ENCODE results near the gene UFD1. TPM values are rescaled to one million over a fixed set of nuclear protein-coding genes. Genes with fewer than 3 reads are reported as not detected.

The UFD1 gene
- total and polyA plus RNA-seq, 2 of the 13 experiments (the other 11 are each of a cell fraction or from before 2014, with no cell fraction given) = 47.9 to 51.1 TPM

DNA sequence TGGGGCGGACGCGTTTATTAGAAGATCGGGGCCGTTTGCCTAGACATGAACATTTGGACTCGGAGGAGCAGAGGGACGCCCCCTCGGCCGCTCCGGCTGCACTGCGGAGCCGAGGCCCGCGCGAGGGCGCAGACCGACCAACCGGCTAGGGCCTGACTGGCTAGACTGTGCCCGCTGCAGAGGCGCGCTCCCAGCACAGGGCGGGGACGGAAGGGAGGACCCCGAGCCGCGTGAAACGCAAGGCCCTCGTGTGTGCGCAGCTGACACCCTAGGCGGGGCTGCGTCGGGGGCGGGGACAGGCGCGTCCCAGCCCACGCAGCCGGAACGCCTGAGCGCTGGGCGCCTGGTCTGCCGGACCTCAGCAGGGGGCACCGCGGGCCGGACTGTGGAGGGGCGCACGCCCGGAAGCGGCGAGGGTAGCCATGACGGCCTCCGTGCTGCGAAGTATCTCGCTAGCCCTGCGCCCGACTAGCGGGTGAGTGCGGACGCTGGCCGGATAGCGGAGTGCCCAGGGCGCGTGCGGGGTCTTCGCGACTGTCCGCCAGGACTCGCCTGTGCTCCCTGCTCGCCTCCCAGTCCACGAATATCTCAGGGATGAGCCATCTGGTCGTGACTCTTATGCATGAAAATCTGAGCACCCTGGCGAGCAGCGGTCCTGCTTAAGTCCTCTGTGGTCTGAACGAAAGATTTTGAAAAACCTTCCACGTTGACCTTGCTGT, 46.7 kb downstream of the UFD1 start, which contains the start of gene MRPL40 (continued):
- TF ChIP-seq, protein P1, sequence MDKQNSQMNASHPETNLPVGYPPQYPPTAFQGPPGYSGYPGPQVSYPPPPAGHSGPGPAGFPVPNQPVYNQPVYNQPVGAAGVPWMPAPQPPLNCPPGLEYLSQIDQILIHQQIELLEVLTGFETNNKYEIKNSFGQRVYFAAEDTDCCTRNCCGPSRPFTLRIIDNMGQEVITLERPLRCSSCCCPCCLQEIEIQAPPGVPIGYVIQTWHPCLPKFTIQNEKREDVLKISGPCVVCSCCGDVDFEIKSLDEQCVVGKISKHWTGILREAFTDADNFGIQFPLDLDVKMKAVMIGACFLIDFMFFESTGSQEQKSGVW (CRISPR knock-in tag; IDR thresholded peaks at IDR 0.05; ENCODE audit: borderline replicate concordance) = no peak
- TF ChIP-seq MIER3 (CRISPR knock-in tag; IDR thresholded peaks at IDR 0.05; ENCODE audit: borderline replicate concordance) = peak; percentile 95; the same call in 1 of the 2 replicates
- no peak for TF ChIP-seq KLF11 (CRISPR knock-in tag; IDR thresholded peaks at IDR 0.05)
- 0 out of 2 replicates have a peak, but pooled peaks have one; percentile 14 for TF ChIP-seq DNMT3B (CRISPR knock-in tag; conservative IDR thresholded peaks at IDR 0.05)
- TF ChIP-seq CREB1 (IDR thresholded peaks at IDR 0.05) = peak; percentile 85
- peak; percentile 33; the same call in 1 of the 2 replicates for TF ChIP-seq CREB1 (CRISPR knock-in tag; IDR thresholded peaks at IDR 0.05)
- TF ChIP-seq SRY (CRISPR knock-in tag; IDR thresholded peaks at IDR 0.05) = peak; percentile 89; the same call in 1 of the 2 replicates
- TF ChIP-seq SUZ12 (IDR thresholded peaks at IDR 0.05; ENCODE audit: low read depth, low read length) = no peak
- peak; percentile 97 for TF ChIP-seq YEATS2 (CRISPR knock-in tag; IDR thresholded peaks at IDR 0.05; ENCODE audit: borderline replicate concordance)
- peak; percentile 82; the same call in 1 of the 2 replicates for TF ChIP-seq GPN1 (CRISPR knock-in tag; IDR thresholded peaks at IDR 0.05; ENCODE audit: borderline replicate concordance)
- TF ChIP-seq, protein P2, sequence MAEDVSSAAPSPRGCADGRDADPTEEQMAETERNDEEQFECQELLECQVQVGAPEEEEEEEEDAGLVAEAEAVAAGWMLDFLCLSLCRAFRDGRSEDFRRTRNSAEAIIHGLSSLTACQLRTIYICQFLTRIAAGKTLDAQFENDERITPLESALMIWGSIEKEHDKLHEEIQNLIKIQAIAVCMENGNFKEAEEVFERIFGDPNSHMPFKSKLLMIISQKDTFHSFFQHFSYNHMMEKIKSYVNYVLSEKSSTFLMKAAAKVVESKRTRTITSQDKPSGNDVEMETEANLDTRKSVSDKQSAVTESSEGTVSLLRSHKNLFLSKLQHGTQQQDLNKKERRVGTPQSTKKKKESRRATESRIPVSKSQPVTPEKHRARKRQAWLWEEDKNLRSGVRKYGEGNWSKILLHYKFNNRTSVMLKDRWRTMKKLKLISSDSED (CRISPR knock-in tag; IDR thresholded peaks at IDR 0.05) = no peak
- TF ChIP-seq, protein P3, sequence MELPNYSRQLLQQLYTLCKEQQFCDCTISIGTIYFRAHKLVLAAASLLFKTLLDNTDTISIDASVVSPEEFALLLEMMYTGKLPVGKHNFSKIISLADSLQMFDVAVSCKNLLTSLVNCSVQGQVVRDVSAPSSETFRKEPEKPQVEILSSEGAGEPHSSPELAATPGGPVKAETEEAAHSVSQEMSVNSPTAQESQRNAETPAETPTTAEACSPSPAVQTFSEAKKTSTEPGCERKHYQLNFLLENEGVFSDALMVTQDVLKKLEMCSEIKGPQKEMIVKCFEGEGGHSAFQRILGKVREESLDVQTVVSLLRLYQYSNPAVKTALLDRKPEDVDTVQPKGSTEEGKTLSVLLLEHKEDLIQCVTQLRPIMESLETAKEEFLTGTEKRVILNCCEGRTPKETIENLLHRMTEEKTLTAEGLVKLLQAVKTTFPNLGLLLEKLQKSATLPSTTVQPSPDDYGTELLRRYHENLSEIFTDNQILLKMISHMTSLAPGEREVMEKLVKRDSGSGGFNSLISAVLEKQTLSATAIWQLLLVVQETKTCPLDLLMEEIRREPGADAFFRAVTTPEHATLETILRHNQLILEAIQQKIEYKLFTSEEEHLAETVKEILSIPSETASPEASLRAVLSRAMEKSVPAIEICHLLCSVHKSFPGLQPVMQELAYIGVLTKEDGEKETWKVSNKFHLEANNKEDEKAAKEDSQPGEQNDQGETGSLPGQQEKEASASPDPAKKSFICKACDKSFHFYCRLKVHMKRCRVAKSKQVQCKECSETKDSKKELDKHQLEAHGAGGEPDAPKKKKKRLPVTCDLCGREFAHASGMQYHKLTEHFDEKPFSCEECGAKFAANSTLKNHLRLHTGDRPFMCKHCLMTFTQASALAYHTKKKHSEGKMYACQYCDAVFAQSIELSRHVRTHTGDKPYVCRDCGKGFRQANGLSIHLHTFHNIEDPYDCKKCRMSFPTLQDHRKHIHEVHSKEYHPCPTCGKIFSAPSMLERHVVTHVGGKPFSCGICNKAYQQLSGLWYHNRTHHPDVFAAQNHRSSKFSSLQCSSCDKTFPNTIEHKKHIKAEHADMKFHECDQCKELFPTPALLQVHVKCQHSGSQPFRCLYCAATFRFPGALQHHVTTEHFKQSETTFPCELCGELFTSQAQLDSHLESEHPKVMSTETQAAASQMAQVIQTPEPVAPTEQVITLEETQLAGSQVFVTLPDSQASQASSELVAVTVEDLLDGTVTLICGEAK (IDR thresholded peaks at IDR 0.05) = peak; percentile 81
- TF ChIP-seq, protein P3 (CRISPR knock-in tag; IDR thresholded peaks at IDR 0.05) = peak; percentile 89
- TF ChIP-seq, protein P4, sequence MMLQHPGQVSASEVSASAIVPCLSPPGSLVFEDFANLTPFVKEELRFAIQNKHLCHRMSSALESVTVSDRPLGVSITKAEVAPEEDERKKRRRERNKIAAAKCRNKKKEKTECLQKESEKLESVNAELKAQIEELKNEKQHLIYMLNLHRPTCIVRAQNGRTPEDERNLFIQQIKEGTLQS (CRISPR knock-in tag; IDR thresholded peaks at IDR 0.05) = peak; percentile 90
- TF ChIP-seq SRSF4 (IDR thresholded peaks at IDR 0.05; ENCODE audit: low read depth, low read length, poor library complexity, severe bottlenecking) = peak; percentile 40

Measured in HepG2 (cell line).